Mucosa of descending colon (tissue), 3 donors: ENCODE data around the gene PLK4. TPM values are rescaled to one million over a fixed set of nuclear protein-coding genes. Genes with fewer than 3 reads are reported as not detected.

Experiments used
- ATAC-seq: fragments of 200-7000 bp; cut with Tn5 transposase; one replicate; pipeline ENCODE4 v1.9.1; 2020; ENCODE audit warnings: mild to moderate bottlenecking, moderate library complexity
- DNase-seq, 3 donors: peaks; one replicate each; pipeline ENCODE4 v3.0.0-alpha.2; 2020
- H3K36me3 ChIP-seq: fragments of 200-600 bp; one replicate; pipeline ENCODE4 v1.8.0; 2021; ENCODE audit warnings: low read depth, mild to moderate bottlenecking
- H3K4me1 ChIP-seq: fragments of 200-600 bp; one replicate; pipeline ENCODE4 v1.8.0; 2021; ENCODE audit warnings: low read depth, mild to moderate bottlenecking
- H3K4me3 ChIP-seq: fragments of 200-600 bp; one replicate; pipeline ENCODE4 v1.8.0; 2021; ENCODE audit warnings: mild to moderate bottlenecking
- H3K9me3 ChIP-seq: fragments of 200-600 bp; one replicate; pipeline ENCODE4 v1.8.0; 2021; ENCODE audit warnings: mild to moderate bottlenecking
- CTCF ChIP-seq: fragments of 200-600 bp; IDR thresholded peaks from one replicate; pipeline ENCODE4 v1.8.0; 2022; ENCODE audit warnings: antibody characterized with exemption, mild to moderate bottlenecking
- intact Hi-C, 2 donors: fragments of 100-400 bp; cut with DNase I in 1 of 2; cut with micrococcal nuclease in 1 of 2; formaldehyde crosslinking; loops; one replicate each; pipeline versions ENCODE4 v1.11.0 to v1.11.1; 2022; cut with DNase I, micrococcal nuclease
- total RNA-seq, 3 donors: library from RNA; stranded (reverse); fragmentation: NEBNext Ultra II Directional in 2 of 3; extraction: Animal tissue kit (Norgen Biotek cat#: 25700) in 2 of 3; gene quantifications; one replicate each; pipeline versions ENCODE4 v1.2.1 to v1.2.4, GENCODE V29; 2021 to 2023
- donor health status: DM: no; HTN: no; CAD: no; lungs with moderate emphysema.
- donor health status: DM: no; HTN: no; CAD: no.
- donor health status: DM: no; HTN: yes; CAD: no.

The PLK4 gene
- total RNA-seq, 3 donors from 2014 or later: 1.1 to 8.7 (median 4.7) TPM

- ATAC-seq (no peak), DNase-seq (no peak)
- no peak for TF ChIP-seq CTCF
- no peaks in the 10 kb centered on the region for H3K36me3 ChIP-seq
- no peak overlapping the region for H3K4me3 ChIP-seq
- H3K9me3 ChIP-seq: peaks cover 29% of the 10 kb centered on the region
- intact Hi-C loops: no loop called here
- H3K4me1 ChIP-seq: no peaks in the 10 kb centered on the region
Measured at GRCh38 chr4:127846765-127847164, 33.9 kb upstream of the PLK4 start.

- H3K4me1 ChIP-seq: no peaks in the 10 kb centered on the region
- no peaks in the 10 kb centered on the region for H3K36me3 ChIP-seq
- no peak for TF ChIP-seq CTCF
- no peak overlapping the region for H3K4me3 ChIP-seq
- no peak for ATAC-seq
- peaks cover 38% of the 10 kb centered on the region for H3K9me3 ChIP-seq
- DNase-seq: no peak
- intact Hi-C loops: no loop called here
Measured at GRCh38 chr4:127849505-127850234, 31.0 kb upstream of the PLK4 start.

- Histone ChIP-seq H3K36me3 (no peaks in the 10 kb centered on the region), H3K4me1 (no peaks in the 10 kb centered on the region), H3K9me3 (peaks cover 35% of the 10 kb centered on the region), H3K4me3 (no peak overlapping the region)
- no peak for TF ChIP-seq CTCF
- ATAC-seq: no peak
- intact Hi-C loops: no loop called here
- DNase-seq: no peak
Measured at GRCh38 chr4:127852661-127853060, 28.0 kb upstream of the PLK4 start.

GRCh38 chr4:127856196-127856812, 24.4 kb upstream of the PLK4 start:
- no peak for DNase-seq
- Histone ChIP-seq H3K9me3 (peaks cover 9% of the 10 kb centered on the region), H3K36me3 (no peaks in the 10 kb centered on the region), H3K4me3 (no peak overlapping the region), H3K4me1 (no peaks in the 10 kb centered on the region)
- TF ChIP-seq CTCF: no peak
- intact Hi-C loops: no loop called here
- no peak for ATAC-seq

- DNase-seq (no peak), ATAC-seq (peak; percentile 13)
- peaks cover 9% of the 10 kb centered on the region for H3K9me3 ChIP-seq
- no peaks in the 10 kb centered on the region for H3K4me1 ChIP-seq
- TF ChIP-seq CTCF: no peak
- intact Hi-C loops: no loop called here
- no peak overlapping the region for H3K4me3 ChIP-seq
- no peaks in the 10 kb centered on the region for H3K36me3 ChIP-seq
Measured at GRCh38 chr4:127856813-127857447, 23.8 kb upstream of the PLK4 start.
